ENCODE data around the gene UPF1.

GRCh38 chr19:18910801-18911436 lies 79.2 kb downstream of the UPF1 start:
- no peak for TF ChIP-seq YY1 (IDR thresholded peaks at IDR 0.05; ENCODE audit: low read depth)
- no peak for TF ChIP-seq EP300 (IDR thresholded peaks at IDR 0.05; ENCODE audit: borderline replicate concordance)
- TF ChIP-seq TAF1 (IDR thresholded peaks at IDR 0.05; ENCODE audit: low read depth) = no peak
- TF ChIP-seq, protein P1, sequence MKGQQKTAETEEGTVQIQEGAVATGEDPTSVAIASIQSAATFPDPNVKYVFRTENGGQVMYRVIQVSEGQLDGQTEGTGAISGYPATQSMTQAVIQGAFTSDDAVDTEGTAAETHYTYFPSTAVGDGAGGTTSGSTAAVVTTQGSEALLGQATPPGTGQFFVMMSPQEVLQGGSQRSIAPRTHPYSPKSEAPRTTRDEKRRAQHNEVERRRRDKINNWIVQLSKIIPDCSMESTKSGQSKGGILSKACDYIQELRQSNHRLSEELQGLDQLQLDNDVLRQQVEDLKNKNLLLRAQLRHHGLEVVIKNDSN (IDR thresholded peaks at IDR 0.05) = no peak
- no peak for TF ChIP-seq MAX (IDR thresholded peaks at IDR 0.05)
- no peak for TF ChIP-seq CEBPB (IDR thresholded peaks at IDR 0.05)
- TF ChIP-seq TCF12 (IDR thresholded peaks at IDR 0.05; ENCODE audit: low read depth) = no peak
- TF ChIP-seq FOXM1 (IDR thresholded peaks at IDR 0.05; ENCODE audit: borderline replicate concordance, low read depth) = no peak
- no peak for TF ChIP-seq EGR1 (IDR thresholded peaks at IDR 0.05)
- no peak for TF ChIP-seq REST (IDR thresholded peaks at IDR 0.05; ENCODE audit: low read depth)
- TF ChIP-seq RAD21 (IDR thresholded peaks at IDR 0.05; ENCODE audit: low read depth) = no peak
